ENCODE data around the gene DCAF11.

DCAF11 gene

DNA sequence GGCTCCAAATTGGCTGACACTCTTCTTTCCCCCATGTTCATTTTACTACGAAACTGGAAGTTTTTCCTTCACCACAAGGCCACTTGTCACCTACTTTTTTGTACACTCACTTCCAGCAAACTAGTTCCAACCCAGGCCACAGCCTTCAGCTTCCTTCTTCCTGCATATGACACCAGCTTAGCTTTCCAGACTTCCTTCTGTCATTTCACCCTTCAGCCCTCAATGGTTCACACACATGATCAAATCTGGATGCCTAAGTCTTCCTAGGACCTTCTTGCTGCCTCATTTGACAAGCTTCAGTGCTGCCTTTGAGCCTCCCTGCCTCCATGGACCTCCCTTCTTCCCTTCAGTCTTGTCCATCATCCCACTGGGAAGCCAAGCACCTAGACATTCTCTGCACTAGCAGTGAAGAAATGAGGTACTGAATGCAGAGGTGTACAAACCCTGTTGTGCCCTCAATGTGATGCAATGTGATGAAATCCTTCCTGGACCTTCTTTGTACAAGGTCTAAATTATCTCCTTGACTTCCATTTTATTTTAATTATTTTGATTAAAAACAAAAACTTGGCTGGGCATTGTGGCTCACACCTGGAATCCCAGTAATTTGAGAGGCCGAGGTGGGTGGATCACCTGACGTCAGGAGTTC is 53.0 kb downstream of the DCAF11 start:
- ChIA-PET POLR2A (no interaction called here), CTCF (interaction anchor here (0.6 kb wide), 1 partner anchor 86 kb away, joined by 3 read pairs; no protein-coding TSS in a partner anchor)
- Histone ChIP-seq H3K27ac (ENCODE audit: extremely low read depth, low read depth, low read length) (no peak overlapping the region), H3K4me1 (ENCODE audit: control insufficient read depth, insufficient read depth, low read length) (no peaks in the 10 kb centered on the region), H3K36me3 (ENCODE audit: control insufficient read depth in 2 of 2, insufficient read depth in 1 of 2, low read length in 2 of 2) (peaks cover 0 to 46% of the 10 kb centered on the region in 2 experiments), H3K9me3 (ENCODE audit: control insufficient read depth, insufficient read depth, low read depth, low read length) (no peaks in the 10 kb centered on the region), H3K4me3 (ENCODE audit: low read depth, low read length) (no peak overlapping the region)
- TF ChIP-seq ZNF24 (tag by site-specific recombination; IDR thresholded peaks at IDR 0.05): peak; percentile 35; the same call in 1 of the 2 replicates
- TF ChIP-seq, protein P1, sequence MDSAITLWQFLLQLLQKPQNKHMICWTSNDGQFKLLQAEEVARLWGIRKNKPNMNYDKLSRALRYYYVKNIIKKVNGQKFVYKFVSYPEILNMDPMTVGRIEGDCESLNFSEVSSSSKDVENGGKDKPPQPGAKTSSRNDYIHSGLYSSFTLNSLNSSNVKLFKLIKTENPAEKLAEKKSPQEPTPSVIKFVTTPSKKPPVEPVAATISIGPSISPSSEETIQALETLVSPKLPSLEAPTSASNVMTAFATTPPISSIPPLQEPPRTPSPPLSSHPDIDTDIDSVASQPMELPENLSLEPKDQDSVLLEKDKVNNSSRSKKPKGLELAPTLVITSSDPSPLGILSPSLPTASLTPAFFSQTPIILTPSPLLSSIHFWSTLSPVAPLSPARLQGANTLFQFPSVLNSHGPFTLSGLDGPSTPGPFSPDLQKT (IDR thresholded peaks at IDR 0.05; ENCODE audit: borderline replicate concordance, low read depth, low read length): no peak

DNA sequence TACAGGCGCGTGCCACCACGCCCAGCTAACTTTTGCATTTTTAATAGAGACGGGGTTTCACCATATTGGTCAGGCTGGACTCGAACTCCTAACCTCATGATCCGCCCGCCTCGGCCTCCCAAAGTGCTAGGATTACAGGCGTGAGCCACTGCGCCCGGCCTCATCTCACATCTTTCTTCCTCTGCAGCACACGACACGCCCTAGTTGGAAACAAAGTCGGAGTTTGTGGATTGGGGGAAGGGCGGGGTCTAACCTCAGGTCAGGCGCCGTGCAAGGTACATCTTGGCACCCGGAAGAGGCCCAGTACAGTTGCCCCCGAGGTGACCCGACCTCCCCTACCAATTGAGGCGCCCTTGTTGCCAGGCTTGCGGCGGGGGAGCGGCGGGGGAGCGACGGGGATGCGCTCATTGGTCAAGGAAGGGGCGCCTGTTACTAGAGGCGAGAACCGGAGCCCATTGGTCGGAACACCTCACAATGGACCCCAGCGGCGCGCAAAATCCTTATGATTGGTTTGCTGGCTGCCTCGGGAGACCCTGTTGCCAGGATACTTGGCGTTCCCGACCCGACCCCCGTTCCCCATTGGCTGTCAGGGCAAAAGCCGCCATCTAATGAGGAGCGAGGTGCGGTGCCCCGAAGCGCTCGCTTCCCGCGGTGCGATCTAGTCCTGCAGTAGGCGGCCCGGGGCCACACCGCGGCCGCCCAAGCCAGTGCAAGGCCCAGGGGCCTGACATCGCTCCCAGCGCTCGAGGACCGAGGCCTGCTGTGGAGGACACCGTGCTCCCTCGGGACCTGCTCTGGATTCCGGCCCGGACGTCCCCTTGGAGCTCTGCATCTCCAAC is 57.1 kb downstream of the DCAF11 start, which contains the start of gene REC8:
TSS of gene REC8 (plus strand) at position 659 of the 839 bp plus-strand sequence. CDS start 473 bp downstream, outside the sequence.
- peak within 1 kb of the TSS; percentile 17; the same call in 1 of the 2 replicates for H3K4me3 ChIP-seq (ENCODE audit: low read depth, low read length)
- H3K27ac ChIP-seq (ENCODE audit: extremely low read depth, low read depth, low read length): no peak within 1 kb of the TSS
- TF ChIP-seq ZNF792 (tag by site-specific recombination; IDR thresholded peaks at IDR 0.05): no peak
- TF ChIP-seq KLF7 (tag by site-specific recombination; IDR thresholded peaks at IDR 0.05; ENCODE audit: borderline replicate concordance): no peak
- TF ChIP-seq ZNF837 (tag by site-specific recombination; IDR thresholded peaks at IDR 0.05): no peak
- no peak for TF ChIP-seq ZNF10 (tag by site-specific recombination; IDR thresholded peaks at IDR 0.05)
- TF ChIP-seq, protein P2, sequence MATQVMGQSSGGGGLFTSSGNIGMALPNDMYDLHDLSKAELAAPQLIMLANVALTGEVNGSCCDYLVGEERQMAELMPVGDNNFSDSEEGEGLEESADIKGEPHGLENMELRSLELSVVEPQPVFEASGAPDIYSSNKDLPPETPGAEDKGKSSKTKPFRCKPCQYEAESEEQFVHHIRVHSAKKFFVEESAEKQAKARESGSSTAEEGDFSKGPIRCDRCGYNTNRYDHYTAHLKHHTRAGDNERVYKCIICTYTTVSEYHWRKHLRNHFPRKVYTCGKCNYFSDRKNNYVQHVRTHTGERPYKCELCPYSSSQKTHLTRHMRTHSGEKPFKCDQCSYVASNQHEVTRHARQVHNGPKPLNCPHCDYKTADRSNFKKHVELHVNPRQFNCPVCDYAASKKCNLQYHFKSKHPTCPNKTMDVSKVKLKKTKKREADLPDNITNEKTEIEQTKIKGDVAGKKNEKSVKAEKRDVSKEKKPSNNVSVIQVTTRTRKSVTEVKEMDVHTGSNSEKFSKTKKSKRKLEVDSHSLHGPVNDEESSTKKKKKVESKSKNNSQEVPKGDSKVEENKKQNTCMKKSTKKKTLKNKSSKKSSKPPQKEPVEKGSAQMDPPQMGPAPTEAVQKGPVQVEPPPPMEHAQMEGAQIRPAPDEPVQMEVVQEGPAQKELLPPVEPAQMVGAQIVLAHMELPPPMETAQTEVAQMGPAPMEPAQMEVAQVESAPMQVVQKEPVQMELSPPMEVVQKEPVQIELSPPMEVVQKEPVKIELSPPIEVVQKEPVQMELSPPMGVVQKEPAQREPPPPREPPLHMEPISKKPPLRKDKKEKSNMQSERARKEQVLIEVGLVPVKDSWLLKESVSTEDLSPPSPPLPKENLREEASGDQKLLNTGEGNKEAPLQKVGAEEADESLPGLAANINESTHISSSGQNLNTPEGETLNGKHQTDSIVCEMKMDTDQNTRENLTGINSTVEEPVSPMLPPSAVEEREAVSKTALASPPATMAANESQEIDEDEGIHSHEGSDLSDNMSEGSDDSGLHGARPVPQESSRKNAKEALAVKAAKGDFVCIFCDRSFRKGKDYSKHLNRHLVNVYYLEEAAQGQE (tag by site-specific recombination; IDR thresholded peaks at IDR 0.05): no peak
- H3K9me3 ChIP-seq (ENCODE audit: control insufficient read depth, insufficient read depth, low read depth, low read length): no peaks in the 10 kb centered on the region
- CTCF ChIA-PET: no interaction called here
- H3K36me3 ChIP-seq (ENCODE audit: control insufficient read depth in 2 of 2, insufficient read depth in 1 of 2, low read length in 2 of 2): peaks cover 0 to 15% of the 10 kb centered on the region in 2 experiments; a peak in 2 of 3 replicates
- no peaks in the 10 kb centered on the region for H3K4me1 ChIP-seq (ENCODE audit: control insufficient read depth, insufficient read depth, low read length)
- POLR2A ChIA-PET: interaction anchor here (1.5 kb wide), 1 partner anchor 14 kb away, joined by 8 read pairs; no protein-coding TSS in a partner anchor

DNA sequence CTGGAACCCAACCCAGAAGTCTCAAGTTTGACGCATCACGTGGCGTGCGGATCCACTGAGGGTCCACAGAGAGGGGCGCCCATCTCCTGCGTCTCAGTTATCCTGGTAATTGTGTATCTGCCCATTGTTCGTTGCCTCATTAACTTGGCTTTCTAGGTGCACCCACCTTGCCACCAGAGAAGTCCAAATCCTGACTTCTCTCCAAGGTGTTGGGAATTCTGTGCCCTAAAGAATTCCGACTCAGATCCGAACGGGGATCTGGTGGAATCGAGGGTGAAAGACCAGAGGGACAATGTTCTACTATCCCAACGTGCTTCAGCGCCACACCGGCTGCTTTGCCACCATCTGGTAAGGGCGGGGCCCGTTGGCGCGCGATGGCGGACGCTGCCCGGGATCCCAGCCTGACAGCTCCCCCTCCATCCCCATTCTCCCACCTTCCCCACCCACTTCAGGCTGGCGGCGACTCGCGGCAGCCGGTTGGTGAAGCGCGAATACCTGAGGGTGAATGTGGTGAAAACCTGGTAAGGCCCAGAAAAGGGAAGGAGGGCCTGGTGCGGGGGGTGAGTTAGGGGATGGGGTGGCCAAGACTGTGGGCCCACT is 57.8 kb downstream of the DCAF11 start:
- Histone ChIP-seq H3K4me1 (ENCODE audit: control insufficient read depth, insufficient read depth, low read length) (no peaks in the 10 kb centered on the region), H3K36me3 (ENCODE audit: control insufficient read depth in 2 of 2, insufficient read depth in 1 of 2, low read length in 2 of 2) (peaks cover 0 to 18% of the 10 kb centered on the region in 2 experiments; a peak in 2 of 3 replicates), H3K27ac (ENCODE audit: extremely low read depth, low read depth, low read length) (no peak overlapping the region), H3K9me3 (ENCODE audit: control insufficient read depth, insufficient read depth, low read depth, low read length) (no peaks in the 10 kb centered on the region), H3K4me3 (ENCODE audit: low read depth, low read length) (no peak overlapping the region)
- POLR2A ChIA-PET: interaction anchor here (1.5 kb wide), 1 partner anchor 12 kb away, joined by 3 read pairs; no protein-coding TSS in a partner anchor
- no peak for TF ChIP-seq ZNF2 (tag by site-specific recombination; IDR thresholded peaks at IDR 0.05)
- TF ChIP-seq, protein P3, sequence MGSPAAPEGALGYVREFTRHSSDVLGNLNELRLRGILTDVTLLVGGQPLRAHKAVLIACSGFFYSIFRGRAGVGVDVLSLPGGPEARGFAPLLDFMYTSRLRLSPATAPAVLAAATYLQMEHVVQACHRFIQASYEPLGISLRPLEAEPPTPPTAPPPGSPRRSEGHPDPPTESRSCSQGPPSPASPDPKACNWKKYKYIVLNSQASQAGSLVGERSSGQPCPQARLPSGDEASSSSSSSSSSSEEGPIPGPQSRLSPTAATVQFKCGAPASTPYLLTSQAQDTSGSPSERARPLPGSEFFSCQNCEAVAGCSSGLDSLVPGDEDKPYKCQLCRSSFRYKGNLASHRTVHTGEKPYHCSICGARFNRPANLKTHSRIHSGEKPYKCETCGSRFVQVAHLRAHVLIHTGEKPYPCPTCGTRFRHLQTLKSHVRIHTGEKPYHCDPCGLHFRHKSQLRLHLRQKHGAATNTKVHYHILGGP (tag by site-specific recombination; IDR thresholded peaks at IDR 0.05): no peak
- TF ChIP-seq ZNF585B (tag by site-specific recombination; IDR thresholded peaks at IDR 0.05): no peak
- TF ChIP-seq ZNF416 (tag by site-specific recombination; IDR thresholded peaks at IDR 0.05): no peak
- no peak for TF ChIP-seq KLF8 (tag by site-specific recombination; IDR thresholded peaks at IDR 0.05)
- no peak for TF ChIP-seq ZNF48 (tag by site-specific recombination; IDR thresholded peaks at IDR 0.05)
- TF ChIP-seq, protein P4, sequence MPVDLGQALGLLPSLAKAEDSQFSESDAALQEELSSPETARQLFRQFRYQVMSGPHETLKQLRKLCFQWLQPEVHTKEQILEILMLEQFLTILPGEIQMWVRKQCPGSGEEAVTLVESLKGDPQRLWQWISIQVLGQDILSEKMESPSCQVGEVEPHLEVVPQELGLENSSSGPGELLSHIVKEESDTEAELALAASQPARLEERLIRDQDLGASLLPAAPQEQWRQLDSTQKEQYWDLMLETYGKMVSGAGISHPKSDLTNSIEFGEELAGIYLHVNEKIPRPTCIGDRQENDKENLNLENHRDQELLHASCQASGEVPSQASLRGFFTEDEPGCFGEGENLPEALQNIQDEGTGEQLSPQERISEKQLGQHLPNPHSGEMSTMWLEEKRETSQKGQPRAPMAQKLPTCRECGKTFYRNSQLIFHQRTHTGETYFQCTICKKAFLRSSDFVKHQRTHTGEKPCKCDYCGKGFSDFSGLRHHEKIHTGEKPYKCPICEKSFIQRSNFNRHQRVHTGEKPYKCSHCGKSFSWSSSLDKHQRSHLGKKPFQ (tag by site-specific recombination; IDR thresholded peaks at IDR 0.05): no peak
- TF ChIP-seq KLF1 (tag by site-specific recombination; IDR thresholded peaks at IDR 0.05): no peak
- no peak for TF ChIP-seq ZNF311 (tag by site-specific recombination; IDR thresholded peaks at IDR 0.05; ENCODE audit: borderline replicate concordance)
- TF ChIP-seq ZNF19 (tag by site-specific recombination; IDR thresholded peaks at IDR 0.05; ENCODE audit: low read depth): no peak
- TF ChIP-seq, protein P5, sequence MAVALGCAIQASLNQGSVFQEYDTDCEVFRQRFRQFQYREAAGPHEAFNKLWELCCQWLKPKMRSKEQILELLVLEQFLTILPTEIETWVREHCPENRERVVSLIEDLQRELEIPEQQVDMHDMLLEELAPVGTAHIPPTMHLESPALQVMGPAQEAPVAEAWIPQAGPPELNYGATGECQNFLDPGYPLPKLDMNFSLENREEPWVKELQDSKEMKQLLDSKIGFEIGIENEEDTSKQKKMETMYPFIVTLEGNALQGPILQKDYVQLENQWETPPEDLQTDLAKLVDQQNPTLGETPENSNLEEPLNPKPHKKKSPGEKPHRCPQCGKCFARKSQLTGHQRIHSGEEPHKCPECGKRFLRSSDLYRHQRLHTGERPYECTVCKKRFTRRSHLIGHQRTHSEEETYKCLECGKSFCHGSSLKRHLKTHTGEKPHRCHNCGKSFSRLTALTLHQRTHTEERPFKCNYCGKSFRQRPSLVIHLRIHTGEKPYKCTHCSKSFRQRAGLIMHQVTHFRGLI (tag by site-specific recombination; IDR thresholded peaks at IDR 0.05): no peak
- CTCF ChIA-PET: no interaction called here
